ENCODE measurements around the gene COL26A1.

GRCh38 chr7:101381549-101382111 lies 19.0 kb downstream of the COL26A1 start:
- no peak for TF ChIP-seq CTCF (conservative IDR thresholded peaks at IDR 0.05; ENCODE audit: low read length)
- TF ChIP-seq EZH2phosphoT487 (IDR thresholded peaks at IDR 0.05; ENCODE audit: borderline replicate concordance, low read depth, low read length) = no peak

Measured in OCI-LY7 (cell line).